ENCODE results near the gene NDUFB7. TPM values are rescaled to one million over a fixed set of nuclear protein-coding genes. Genes with fewer than 3 reads are reported as not detected.

NDUFB7 gene
- total and polyA plus RNA-seq, 2 experiments from 2014 or later, result 289 to 463 TPM

- H3K27me3 Mint-ChIP-seq (ENCODE audit: insufficient read depth, low read depth, poor library complexity), result peaks cover 24% of the 10 kb centered on the region
- Histone ChIP-seq H3F3A (replicated peaks; ENCODE audit: low read depth) (0 out of 2 replicates have a peak, but pooled peaks cover 4% of the 10 kb centered on the region), H2AFZ (peak overlapping the region; percentile 80; the same call in 1 of the 2 replicates)
Observed at GRCh38 chr19:14526423-14526822, 45.4 kb downstream of the NDUFB7 start.

More at GRCh38 chr19:14526423-14526822, 45.4 kb downstream of the NDUFB7 start:
- H3K27ac Mint-ChIP-seq, result no peak overlapping the region
- H3K36me3 ChIP-seq (ENCODE audit: insufficient read depth), result no peaks in the 10 kb centered on the region
- no peaks in the 10 kb centered on the region for H3K36me3 Mint-ChIP-seq (ENCODE audit: low read depth)
- no peak overlapping the region for H3K4me2 ChIP-seq
- no peak overlapping the region for H3K27ac ChIP-seq (ENCODE audit: low read depth)
- peaks cover 12% of the 10 kb centered on the region for H3K4me1 Mint-ChIP-seq
- H3K9me2 ChIP-seq (ENCODE audit: insufficient read depth), result no peaks in the 10 kb centered on the region
- H3K4me3 Mint-ChIP-seq, result no peak overlapping the region; the same call in 2 of the 3 replicates
- DNase-seq (ENCODE audit: low spot score) (no peak), ATAC-seq (no peak)
- no peaks in the 10 kb centered on the region for H3K27me3 ChIP-seq (ENCODE audit: insufficient read depth)
- no peaks in the 10 kb centered on the region for H3K9me3 Mint-ChIP-seq
- H3K4me3 ChIP-seq, result no peak overlapping the region
- peaks cover 8% of the 10 kb centered on the region for H3K4me1 ChIP-seq (ENCODE audit: insufficient read depth)
- peaks cover 17% of the 10 kb centered on the region for H3K79me2 ChIP-seq (replicated peaks; ENCODE audit: insufficient read depth)
- peaks cover under 1% of the 10 kb centered on the region; the same call in 1 of the 2 replicates for H4K20me1 ChIP-seq (replicated peaks; ENCODE audit: insufficient read depth)
- TF ChIP-seq STAT1 (IDR thresholded peaks at IDR 0.05; ENCODE audit: unreplicated experiment) (no peak), ZNF114 (CRISPR knock-in tag; IDR thresholded peaks at IDR 0.05) (no peak), POLR2AphosphoS5 (IDR thresholded peaks at IDR 0.05; ENCODE audit: low read depth) (no peak), EZH2phosphoT487 (IDR thresholded peaks at IDR 0.05; ENCODE audit: unreplicated experiment) (no peak), NANOG (IDR thresholded peaks at IDR 0.05; ENCODE audit: borderline replicate concordance) (no peak), ZNF331 (CRISPR knock-in tag; IDR thresholded peaks at IDR 0.05; ENCODE audit: low read depth) (no peak), CTCF (conservative IDR thresholded peaks at IDR 0.05; ENCODE audit: low read depth in 2 of 2) (no peak), CREB1 (CRISPR knock-in tag; IDR thresholded peaks at IDR 0.05; ENCODE audit: low read depth) (no peak), JUNB (IDR thresholded peaks at IDR 0.05; ENCODE audit: unreplicated experiment) (no peak), ETS1 (IDR thresholded peaks at IDR 0.05) (no peak), EZH2 (IDR thresholded peaks at IDR 0.05; ENCODE audit: low read depth, unreplicated experiment) (no peak)
- TF ChIP-seq, protein P1, sequence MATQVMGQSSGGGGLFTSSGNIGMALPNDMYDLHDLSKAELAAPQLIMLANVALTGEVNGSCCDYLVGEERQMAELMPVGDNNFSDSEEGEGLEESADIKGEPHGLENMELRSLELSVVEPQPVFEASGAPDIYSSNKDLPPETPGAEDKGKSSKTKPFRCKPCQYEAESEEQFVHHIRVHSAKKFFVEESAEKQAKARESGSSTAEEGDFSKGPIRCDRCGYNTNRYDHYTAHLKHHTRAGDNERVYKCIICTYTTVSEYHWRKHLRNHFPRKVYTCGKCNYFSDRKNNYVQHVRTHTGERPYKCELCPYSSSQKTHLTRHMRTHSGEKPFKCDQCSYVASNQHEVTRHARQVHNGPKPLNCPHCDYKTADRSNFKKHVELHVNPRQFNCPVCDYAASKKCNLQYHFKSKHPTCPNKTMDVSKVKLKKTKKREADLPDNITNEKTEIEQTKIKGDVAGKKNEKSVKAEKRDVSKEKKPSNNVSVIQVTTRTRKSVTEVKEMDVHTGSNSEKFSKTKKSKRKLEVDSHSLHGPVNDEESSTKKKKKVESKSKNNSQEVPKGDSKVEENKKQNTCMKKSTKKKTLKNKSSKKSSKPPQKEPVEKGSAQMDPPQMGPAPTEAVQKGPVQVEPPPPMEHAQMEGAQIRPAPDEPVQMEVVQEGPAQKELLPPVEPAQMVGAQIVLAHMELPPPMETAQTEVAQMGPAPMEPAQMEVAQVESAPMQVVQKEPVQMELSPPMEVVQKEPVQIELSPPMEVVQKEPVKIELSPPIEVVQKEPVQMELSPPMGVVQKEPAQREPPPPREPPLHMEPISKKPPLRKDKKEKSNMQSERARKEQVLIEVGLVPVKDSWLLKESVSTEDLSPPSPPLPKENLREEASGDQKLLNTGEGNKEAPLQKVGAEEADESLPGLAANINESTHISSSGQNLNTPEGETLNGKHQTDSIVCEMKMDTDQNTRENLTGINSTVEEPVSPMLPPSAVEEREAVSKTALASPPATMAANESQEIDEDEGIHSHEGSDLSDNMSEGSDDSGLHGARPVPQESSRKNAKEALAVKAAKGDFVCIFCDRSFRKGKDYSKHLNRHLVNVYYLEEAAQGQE (IDR thresholded peaks at IDR 0.05; ENCODE audit: unreplicated experiment), result no peak
- TF ChIP-seq, protein P2, sequence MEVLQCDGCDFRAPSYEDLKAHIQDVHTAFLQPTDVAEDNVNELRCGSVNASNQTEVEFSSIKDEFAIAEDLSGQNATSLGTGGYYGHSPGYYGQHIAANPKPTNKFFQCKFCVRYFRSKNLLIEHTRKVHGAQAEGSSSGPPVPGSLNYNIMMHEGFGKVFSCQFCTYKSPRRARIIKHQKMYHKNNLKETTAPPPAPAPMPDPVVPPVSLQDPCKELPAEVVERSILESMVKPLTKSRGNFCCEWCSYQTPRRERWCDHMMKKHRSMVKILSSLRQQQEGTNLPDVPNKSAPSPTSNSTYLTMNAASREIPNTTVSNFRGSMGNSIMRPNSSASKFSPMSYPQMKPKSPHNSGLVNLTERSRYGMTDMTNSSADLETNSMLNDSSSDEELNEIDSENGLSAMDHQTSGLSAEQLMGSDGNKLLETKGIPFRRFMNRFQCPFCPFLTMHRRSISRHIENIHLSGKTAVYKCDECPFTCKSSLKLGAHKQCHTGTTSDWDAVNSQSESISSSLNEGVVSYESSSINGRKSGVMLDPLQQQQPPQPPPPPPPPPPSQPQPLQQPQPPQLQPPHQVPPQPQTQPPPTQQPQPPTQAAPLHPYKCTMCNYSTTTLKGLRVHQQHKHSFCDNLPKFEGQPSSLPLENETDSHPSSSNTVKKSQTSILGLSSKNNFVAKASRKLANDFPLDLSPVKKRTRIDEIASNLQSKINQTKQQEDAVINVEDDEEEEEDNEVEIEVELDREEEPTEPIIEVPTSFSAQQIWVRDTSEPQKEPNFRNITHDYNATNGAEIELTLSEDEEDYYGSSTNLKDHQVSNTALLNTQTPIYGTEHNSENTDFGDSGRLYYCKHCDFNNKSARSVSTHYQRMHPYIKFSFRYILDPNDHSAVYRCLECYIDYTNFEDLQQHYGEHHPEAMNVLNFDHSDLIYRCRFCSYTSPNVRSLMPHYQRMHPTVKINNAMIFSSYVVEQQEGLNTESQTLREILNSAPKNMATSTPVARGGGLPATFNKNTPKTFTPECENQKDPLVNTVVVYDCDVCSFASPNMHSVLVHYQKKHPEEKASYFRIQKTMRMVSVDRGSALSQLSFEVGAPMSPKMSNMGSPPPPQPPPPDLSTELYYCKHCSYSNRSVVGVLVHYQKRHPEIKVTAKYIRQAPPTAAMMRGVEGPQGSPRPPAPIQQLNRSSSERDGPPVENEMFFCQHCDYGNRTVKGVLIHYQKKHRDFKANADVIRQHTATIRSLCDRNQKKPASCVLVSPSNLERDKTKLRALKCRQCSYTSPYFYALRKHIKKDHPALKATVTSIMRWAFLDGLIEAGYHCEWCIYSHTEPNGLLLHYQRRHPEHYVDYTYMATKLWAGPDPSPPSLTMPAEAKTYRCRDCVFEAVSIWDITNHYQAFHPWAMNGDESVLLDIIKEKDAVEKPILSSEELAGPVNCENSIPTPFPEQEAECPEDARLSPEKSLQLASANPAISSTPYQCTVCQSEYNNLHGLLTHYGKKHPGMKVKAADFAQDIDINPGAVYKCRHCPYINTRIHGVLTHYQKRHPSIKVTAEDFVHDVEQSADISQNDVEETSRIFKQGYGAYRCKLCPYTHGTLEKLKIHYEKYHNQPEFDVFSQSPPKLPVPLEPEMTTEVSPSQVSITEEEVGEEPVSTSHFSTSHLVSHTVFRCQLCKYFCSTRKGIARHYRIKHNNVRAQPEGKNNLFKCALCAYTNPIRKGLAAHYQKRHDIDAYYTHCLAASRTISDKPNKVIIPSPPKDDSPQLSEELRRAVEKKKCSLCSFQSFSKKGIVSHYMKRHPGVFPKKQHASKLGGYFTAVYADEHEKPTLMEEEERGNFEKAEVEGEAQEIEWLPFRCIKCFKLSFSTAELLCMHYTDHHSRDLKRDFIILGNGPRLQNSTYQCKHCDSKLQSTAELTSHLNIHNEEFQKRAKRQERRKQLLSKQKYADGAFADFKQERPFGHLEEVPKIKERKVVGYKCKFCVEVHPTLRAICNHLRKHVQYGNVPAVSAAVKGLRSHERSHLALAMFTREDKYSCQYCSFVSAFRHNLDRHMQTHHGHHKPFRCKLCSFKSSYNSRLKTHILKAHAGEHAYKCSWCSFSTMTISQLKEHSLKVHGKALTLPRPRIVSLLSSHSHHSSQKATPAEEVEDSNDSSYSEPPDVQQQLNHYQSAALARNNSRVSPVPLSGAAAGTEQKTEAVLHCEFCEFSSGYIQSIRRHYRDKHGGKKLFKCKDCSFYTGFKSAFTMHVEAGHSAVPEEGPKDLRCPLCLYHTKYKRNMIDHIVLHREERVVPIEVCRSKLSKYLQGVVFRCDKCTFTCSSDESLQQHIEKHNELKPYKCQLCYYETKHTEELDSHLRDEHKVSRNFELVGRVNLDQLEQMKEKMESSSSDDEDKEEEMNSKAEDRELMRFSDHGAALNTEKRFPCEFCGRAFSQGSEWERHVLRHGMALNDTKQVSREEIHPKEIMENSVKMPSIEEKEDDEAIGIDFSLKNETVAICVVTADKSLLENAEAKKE (CRISPR knock-in tag; IDR thresholded peaks at IDR 0.05), result no peak

Measured in GM23338 (cell line).